GM19467 (cell line): ENCODE measurements around the gene GALNT18.
A peak's percentile ranks its signal among the peaks of the same experiment; 100 is the strongest.

Source experiments
- ATAC-seq: cut with Tn5 transposase; IDR thresholded peaks from one replicate; pipeline ENCODE4 v1.9.1; 2021; ENCODE audit warnings: mild to moderate bottlenecking, moderate library complexity; ENCODE audit not compliant: unreplicated experiment

Gene GALNT18

DNA sequence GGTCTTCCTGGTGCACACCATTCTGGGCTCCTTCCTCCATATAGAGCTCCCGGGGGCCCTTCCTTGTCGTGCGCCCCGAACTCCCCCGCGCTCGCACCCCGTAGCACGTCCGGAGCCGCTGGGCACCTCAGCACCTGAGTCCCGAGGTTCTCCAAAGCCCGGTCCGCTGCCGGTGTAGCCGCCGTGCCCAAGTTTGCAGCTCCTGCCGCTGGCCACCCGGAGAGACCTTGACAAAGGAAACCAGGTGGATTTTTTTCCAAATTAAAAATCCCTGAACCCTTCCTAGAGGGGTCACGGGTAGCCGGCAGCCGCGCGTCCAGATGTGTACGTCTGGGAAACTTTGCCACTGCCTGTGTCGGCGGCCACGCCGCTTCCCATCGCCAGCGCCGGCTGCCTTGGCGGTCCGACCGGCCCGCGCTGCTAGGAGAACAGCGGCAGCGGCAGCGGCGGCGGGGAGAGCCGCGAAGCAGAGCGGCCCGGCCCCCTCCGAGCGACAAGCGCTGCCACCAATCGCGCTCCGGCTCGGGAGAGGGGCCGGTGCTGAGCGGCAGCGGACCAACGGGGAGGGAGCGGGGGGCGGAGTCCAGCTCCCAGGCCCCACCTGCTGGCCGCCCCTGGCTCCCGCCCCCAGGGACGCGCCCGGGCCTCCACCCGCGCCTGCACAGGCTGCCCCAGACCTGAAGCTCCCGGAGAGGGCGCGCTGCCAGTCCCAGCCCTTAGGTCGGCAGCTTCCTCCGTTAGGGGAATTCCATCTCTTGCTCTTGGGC lies at the start of gene GALNT18:
GALNT18 (minus strand) TSS at position 433 of the 767 bp plus-strand sequence.
- peak; percentile 99 for ATAC-seq

DNA sequence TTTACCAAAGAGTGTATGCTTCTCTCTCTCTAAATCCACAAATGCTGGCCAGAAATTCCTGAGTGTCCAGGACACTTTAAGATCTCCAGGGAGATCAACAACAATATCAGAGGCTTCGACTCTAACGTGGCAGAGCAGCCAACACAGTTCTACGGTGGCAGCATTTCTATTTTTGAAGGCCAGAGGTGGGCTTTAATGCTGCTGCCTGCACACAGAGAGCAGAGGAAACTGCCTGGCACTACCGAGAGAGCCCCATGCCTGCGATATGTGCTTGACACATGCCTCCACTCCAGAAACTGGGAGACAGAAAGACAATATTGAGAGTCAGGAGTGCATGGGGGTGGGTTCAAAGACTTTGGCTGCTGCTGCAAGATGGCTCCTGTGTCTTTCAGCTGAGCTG lies 48.8 kb upstream of the GALNT18 start:
- no peak for ATAC-seq

DNA sequence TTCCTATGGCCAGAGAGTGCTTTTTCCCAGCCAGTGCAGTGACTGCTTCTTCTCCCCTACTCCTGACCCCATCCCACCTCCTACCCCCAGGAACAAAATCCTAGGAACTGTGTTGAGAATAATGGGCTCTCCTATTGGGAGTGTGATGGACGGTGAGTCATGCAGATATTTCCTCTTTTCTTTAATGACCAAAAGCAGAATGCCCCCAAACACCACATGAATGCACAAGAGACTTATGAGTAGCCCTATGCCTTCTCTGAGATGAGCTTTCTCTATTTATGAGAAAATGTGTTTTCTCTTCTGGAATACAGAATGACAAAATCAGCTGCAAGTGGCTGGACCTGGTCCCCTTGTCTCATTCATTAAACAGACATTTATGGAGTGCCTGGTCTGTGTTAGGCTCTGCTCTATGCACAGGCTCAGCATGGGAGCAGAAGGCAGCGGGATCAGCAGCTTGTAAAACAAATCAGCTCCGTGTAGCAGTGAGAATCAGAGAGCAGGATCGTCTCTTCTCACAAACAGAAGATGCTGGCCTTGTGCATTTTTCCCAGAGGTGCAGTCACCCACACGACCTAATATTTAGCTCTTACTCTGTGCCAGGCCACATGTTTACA lies 47.5 kb upstream of the GALNT18 start:
- ATAC-seq = no peak

DNA sequence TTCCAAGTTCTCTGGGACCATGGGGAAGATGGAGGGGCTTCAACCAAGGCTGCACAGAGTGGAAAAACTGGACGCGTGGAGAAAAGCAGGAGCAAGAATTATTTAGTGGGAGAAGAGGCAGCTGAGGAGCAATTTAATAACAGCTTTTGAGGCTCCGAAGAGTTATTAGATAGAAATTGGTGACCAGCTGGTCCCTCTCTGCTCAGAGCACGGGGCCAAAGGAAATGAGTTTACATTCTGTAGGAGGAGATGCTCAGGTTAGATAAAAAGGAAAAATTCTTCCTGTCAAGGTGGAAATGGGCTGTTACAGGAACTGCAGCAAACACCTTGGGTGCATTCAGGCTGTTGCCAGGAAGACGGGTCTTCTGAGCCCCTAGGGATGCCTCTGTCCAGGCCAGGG lies 47.0 kb upstream of the GALNT18 start:
- no peak for ATAC-seq

DNA sequence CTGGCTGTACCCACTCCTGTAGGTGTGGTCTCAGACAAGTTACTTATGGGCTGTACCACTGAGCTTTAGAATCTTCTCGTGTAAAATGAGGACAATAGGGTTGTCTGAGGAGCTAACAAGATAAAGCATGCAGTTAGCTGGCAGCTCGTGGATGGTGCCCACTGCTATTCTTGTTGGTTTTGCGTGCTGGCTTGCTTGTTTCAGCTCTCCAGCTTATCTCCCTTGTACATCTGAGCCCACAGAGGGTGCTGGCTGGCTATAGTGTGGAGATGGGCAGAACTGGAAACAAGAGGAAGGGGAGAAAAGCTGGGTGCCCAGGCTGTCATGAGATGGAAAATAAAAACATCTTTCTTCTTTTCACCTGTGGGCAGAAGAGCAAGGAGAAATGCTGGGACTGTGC lies 46.5 kb upstream of the GALNT18 start:
- ATAC-seq = no peak

DNA sequence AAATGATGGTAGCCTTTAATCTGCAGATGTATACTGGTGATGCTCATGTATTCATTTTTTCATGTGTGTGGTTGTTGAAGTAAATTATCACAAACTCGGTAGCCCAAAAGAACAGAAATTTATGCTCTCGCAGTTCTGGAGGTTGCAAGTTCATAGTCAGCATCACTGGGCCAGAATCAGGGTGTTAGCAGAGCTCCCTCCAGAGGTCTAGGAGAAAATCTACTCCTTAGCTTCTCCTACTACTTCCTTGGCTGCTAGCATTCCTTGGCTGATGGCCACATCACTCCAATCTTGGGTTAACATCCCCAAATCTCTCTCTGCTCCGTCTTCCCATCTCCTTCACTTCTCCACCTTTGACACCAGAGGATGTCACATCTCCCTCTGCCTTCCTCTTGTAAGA lies 45.3 kb upstream of the GALNT18 start:
- ATAC-seq = no peak

DNA sequence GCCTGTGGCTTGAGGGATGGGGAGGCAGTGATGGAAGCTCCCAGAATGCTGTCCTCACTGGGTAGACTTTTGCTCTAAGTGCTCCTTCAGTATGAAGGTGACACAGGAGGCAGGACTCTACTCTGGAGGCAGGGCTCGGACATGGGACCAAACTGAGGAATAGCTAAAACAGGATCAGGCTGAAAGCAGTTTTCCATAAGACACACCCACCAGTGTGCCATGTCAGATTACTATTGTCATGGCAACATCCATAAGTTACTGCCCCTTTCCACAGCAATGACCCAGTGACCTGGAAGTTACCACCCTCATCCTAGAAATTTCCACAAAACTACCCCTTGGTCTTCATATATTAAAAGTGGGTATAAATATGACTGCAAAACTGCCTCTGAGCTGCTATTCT lies 43.6 kb upstream of the GALNT18 start:
- ATAC-seq = no peak

DNA sequence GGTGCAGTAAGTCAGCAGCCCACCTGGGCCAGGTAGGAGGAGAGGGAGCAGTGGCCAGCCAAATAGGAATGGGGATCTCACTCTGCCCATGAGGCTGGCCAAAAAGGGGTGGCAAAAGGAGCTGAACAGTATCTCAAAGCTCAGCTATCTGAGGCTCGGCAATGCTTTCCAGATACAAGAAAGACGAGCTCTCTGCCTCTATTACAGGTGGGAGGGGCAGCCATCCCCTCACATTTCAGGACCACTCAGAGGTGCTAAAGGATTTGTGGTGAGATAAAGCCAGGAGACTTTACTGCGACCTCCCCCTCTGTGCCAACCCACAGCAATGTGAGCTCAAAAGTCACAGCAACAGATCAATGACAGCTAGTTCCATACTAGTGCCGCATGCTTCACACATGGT lies 42.1 kb upstream of the GALNT18 start:
- no peak for ATAC-seq

DNA sequence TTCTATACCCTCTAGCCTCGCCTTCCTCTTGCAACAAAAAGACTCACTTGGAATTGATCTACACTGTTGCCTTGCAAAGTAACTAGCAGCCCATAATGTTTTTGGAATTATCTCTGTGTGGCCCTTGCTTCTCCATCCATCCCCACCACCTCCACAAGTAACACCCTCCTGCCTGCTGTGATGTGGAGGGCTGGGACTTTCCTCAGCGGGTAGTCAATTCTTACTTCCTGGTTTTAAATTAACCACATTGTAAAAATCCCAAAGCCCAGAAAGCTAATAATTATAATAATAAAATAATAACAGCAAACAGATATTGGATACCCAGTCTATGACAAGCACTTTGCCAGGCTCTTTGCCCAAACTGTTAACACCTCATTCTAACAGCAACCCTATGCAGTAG lies 40.8 kb upstream of the GALNT18 start:
- no peak for ATAC-seq

DNA sequence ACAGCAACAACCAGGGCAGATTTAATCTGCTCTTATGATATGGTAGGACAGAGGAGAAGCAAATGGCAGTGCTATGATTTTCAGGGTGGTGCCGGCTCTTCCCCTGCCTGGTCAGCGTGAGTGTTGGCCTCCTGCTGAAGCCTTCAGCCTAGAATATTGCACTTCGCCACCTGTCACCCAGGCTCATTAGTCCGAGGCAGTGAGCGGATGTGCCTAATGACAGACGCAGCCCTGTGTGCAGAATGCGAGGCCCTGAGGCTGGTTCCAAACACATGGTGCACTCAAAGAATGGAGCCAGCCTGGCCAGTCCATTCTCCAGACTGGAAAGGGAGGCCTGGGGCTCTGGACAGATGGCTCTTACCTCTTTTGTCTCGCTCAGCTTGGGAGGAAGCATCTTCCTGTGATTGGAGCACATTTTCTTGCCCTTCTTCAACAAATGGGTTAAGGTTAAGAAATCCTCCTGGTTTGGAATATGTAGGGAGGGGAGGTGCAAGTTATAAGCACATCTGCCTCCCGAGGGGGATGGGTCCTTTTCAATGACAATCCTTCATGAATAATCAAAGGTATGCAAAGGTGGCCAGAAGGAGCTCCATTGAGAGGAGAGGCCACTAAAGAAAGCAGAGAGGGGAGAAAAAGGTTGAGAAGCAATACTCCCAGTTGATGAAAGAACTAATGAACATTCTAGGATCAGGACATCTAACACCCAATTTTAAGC lies 39.7 kb upstream of the GALNT18 start:
- ATAC-seq = no peak

DNA sequence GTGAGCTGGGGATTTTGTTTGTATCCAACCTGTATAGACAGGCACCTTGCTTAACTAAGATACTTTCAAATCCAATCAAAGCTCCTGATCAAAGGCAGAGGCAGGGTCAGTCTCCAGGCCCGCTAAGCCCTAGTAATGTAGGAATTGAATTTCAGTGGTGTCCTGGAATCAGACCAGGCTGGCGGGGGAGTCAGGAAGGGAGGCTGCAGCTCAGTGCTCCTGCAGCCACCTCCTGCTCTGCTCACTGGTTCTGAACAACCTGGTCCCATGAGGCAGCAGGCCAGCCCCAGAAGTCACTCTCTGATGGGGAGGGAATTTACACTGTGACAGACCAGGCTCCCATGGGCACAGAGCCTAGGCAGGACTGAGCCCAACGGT lies 38.5 kb upstream of the GALNT18 start:
- ATAC-seq = no peak

DNA sequence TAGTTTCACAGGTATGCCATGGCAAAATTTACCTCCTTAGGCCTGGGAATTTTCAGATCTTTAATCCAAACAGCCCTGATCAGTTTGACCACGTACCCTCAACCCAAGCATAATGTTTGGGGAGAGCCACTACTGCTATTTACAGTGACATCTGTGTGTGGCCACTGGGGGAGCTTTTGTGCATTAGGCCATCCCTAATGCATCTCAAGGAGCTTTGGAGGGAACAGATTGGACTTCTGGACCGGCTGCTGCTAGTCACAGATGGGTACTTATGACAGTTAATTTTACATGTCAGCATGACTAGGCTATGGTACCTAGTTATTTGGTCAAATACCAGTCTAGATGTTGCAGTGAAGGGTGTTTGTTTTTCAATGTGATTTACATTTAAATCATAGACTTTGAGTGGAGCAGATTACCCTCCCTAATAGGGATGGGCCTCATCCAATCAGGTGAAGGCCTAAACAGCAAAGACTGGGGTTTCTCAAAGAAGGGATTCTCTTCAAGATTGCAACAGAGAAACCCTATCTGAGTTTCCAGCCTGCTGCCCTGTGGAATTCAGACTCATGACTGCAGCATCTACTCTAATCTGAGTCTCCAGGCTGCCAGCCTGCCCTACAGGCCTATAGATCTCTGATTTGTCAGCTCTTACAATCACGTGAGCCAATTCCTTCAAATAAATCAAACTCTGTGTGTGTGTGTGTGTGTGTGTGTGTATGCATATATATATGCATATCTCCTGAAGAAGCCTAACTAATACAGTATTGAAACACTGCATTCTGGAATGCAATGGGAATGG lies 38.0 kb upstream of the GALNT18 start:
- no peak for ATAC-seq

DNA sequence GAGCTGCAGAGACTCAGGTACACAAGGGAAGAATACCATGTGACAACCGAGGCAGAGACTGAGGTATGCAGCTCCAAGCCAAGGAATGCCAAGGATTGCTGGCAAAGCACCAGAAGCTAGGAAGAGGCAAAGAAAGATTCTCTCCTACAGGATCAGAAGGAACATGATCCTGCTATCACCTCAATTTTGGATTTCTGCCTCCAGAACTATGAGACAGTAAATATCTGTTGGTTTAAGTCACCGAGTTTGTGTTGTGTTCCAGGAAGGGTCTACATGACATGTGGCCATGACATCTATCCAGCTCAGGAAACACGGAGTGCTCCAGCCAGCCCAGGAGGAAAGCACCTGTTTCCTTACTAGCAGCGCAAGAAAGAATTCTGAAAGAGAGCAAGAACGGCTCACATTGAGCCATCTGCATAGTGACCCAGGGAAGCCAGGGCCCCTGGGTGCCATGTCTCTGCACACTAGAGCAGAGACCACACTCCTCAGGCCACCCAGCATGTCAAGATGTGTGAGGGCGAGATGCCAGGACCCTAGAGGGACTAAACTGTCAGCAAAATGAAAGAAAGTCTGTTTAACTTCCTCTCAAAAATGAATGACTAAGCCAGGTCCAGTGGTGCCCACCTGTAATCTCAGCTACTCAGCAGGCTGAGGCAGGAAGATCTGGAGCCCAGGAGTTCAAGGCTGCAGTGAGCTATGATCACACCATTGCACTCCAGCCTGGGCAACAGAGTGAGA lies 35.6 kb upstream of the GALNT18 start:
- no peak for ATAC-seq

DNA sequence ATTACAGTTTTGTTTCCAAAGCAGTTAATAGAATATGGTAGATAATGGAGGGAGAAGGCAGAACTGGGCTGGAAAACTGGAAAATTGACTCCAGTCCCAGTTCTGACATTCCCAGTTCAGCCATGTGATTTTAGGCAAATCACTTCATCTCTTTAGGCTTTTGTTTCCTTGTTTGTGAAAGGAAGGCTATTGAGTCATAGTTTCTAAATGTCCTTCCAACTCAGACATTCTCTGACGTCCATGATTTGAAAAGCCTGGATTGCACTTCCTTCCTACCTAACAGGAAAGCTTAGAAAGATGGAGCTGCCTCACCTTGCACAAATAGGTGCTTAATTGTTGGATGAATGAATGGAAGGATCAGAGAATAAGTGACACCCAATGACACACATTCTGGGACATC lies 19.8 kb upstream of the GALNT18 start:
- ATAC-seq = no peak

DNA sequence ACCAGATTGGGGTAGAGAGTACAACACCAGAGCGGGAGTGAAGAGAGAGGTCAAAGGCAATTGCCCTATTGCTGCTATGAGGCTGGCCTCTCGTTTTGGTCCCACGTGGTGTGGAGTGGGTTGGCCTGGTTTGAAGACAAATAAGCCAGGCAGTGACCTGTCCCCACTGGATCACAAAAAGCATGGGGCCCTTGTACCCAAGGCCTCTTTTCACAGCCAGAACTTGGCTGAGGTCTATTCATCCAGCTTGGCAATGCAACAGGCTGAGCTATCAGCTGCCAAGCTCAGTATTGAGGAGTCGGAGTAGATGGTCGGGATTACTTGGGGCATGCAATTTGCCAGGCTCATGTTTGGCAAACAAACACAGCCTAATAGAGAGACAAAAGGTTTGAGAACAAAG lies 19.2 kb upstream of the GALNT18 start:
- ATAC-seq = no peak

DNA sequence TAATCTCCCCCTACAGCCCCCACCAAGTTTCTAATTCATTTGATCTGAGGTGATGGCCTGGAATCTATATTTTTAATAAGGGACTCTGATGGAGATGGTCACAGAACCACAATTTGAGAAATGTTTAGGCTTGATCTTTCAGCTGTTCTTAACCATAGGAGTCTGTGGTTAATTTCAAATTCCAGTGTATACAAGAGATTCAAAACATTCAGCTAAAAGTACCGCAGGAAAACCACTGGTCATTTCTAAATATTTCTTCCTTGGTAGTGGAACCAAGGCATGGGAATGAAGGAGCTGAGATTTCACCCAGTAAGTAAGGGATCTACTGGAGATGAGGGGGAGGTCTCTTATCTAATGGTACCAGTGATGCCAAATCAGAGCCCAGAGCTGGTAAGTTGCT lies 18.3 kb upstream of the GALNT18 start:
- no peak for ATAC-seq

DNA sequence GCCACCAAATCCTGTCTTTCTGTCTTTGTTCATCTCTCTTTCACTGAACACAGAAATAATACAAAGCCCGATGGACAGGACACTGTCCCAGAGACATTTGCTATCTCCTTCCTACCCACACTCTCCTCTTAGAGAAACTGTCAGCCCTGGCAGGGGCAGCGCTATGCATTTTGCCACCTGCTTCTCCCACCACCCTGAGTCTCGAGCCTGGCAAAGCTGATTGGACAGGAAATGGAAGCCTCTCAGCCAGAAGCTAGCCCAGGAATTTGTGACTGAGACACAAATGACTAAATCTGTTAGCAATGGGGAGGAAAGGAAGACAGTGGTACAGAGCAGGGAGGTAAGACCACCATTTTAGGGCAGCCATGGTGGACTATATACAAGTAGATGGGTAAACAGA lies 14.9 kb upstream of the GALNT18 start:
- no peak for ATAC-seq

DNA sequence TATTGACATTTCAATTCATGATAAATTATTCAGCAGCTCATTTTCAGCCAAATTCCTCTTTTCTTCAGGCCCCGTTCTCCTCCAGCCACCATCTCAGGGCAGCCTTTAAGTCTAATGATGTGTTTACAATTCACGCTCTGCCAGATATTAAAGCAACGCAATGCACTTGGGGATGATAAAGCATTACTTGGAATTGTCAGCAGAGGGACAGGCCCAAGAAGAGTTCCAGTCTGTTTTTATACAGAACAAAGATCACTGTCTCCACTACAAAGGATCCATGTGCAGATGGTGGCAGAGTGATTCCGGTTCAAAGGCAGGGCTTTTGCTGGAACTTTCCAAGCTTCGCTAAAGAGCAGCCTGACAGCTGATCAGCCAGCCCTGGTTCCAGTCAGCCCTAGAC lies 13.6 kb upstream of the GALNT18 start:
- no peak for ATAC-seq

DNA sequence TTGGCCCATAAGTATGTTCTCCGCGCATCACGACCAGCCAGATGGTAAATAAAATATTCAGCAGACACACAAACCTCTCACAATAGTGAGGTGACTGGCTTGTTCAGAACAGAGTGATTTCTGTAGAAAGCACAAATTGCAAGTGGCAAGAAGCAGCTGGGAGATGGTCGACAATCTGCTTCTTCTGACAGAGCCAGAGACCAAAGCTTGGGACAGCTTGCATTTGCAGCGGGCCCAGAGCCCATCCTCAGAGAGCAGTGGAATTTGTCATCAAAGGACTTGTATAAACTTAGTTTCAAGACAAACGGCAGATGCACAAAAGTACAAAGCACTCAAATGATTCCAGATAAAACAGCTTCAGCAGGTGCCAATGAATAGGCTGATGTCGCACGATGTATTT lies 7.6 kb upstream of the GALNT18 start:
- ATAC-seq = no peak

DNA sequence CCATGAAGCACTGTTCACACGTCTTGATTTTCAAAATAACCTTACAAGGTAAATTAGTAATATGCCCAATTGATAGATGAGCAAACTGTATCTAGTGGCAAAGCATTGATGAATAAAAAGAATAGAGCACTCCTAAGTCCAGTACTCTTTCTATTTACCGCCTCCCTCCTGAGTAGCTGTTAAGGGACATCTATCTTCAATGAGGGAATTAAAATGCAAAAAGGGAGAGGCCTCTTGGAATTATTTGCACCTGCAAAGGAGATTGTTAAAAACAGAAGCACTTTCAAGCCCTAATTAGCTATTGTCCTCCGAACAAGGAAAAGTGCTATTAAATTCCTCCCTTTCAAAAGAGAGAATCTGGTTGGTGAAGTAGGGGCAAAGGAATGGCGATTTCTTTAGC lies 6.8 kb upstream of the GALNT18 start:
- ATAC-seq = no peak

DNA sequence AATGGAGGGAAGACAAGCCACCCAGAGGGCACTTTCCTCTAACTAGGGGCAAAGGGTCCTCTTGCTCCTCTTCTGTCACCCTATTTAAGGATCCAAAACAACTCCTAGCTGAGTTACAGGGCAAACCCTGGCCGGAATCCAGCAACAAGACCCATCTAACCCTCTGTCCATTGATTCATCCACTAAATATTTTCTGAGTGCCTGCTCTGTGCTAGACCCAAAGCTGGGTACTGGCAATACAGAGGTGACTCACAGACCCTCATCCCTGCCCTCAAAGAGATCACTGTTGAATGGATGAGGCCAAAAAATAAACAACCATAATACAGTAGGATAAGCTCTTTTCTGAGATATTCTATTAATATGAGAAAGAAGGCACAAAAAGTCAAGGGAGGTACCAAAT lies 4.3 kb upstream of the GALNT18 start:
- ATAC-seq = no peak
